Prostate gland (tissue), 2 donors: ENCODE results near the gene MYO18B. TPM values are rescaled to one million over a fixed set of nuclear protein-coding genes. Genes with fewer than 3 reads are reported as not detected.

Source experiments
- DNase-seq: peaks from one replicate; pipeline ENCODE4 v3.0.0-alpha.2; 2019; ENCODE audit warnings: low spot score
- H3K27ac ChIP-seq, 2 donors: fragments of 200-600 bp; sonication (generic); 2 replicates each; pipeline ENCODE4 v1.5.1; 2017 to 2019
- H3K27me3 ChIP-seq: fragments of 200-600 bp; sonication (generic); replicated peaks from 2 replicates; pipeline ENCODE4 v1.5.1; 2019; ENCODE audit not compliant: insufficient read depth
- H3K36me3 ChIP-seq, 2 donors: fragments of 200-600 bp; sonication (generic); 1 replicate in 1 of 2; 2 replicates in 1 of 2; pipeline versions ENCODE4 v1.5.1 to v1.8.1; 2017 to 2019
- H3K4me1 ChIP-seq: fragments of 200-600 bp; sonication (generic); replicated peaks from 2 replicates; pipeline ENCODE4 v1.5.1; 2019
- H3K4me3 ChIP-seq, 2 donors: fragments of 200-600 bp; sonication (generic); 2 replicates each; pipeline ENCODE4 v1.5.1; 2017 to 2019
- H3K9me3 ChIP-seq: fragments of 200-600 bp; sonication (generic); 2 replicates; pipeline ENCODE4 v1.5.1; 2017
- CTCF ChIP-seq, 4 experiments: fragments of 200-600 bp in 2 of 4; fragments of 450-650 bp in 2 of 4; sonication (generic) in 2 of 4; IDR thresholded peaks; 1 replicate in 3 of 4; 2 replicates in 1 of 4; pipeline ENCODE4 v1.5.1; 2016 to 2019; ENCODE audit warnings: antibody characterized with exemption in 4 of 4, mild to moderate bottlenecking in 2 of 4, moderate library complexity in 2 of 4
- POLR2A ChIP-seq: fragments of 450-650 bp; IDR thresholded peaks from one replicate; pipeline ENCODE4 v1.6.1; 2016; ENCODE audit warnings: antibody characterized with exemption, mild to moderate bottlenecking
- POLR2AphosphoS5 ChIP-seq: sonication (generic); formaldehyde crosslinking; IDR thresholded peaks from one replicate; pipeline ENCODE4 v1.6.1; 2017; ENCODE audit warnings: antibody characterized with exemption
- WGBS: methylation state at CpG from one replicate; pipeline ENCODE4 v1.1.5; 2018; 5-methylcytosine and 5-hydroxymethylcytosine counted together
- intact Hi-C: fragments of 100-400 bp; cut with DNase I; formaldehyde crosslinking; loops from one replicate; pipeline ENCODE4 v1.14.2; 2022
- total RNA-seq, 2 donors: library from RNA; depleted of rRNA; stranded (reverse); fragments of >200 nt; gene quantifications; one replicate each; pipeline ENCODE4 v1.1.0, GENCODE V29; 2016

The MYO18B gene
- total RNA-seq, 2 donors from 2014 or later: 3.1 to 7.1 TPM

GRCh38 chr22:25852223-25852622 is 110.2 kb downstream of the MYO18B start:
- TF ChIP-seq POLR2A (no peak), CTCF (IDR thresholded peaks at IDR 0.05) (no peak), POLR2AphosphoS5 (no peak)
- H3K4me1 ChIP-seq: no peaks in the 10 kb centered on the region
- no peak overlapping the region for H3K27ac ChIP-seq
- no peak for DNase-seq
- intact Hi-C loops: no loop called here
- H3K9me3 ChIP-seq: no peaks in the 10 kb centered on the region
- H3K4me3 ChIP-seq: no peak overlapping the region
- H3K27me3 ChIP-seq: no peaks in the 10 kb centered on the region
- no peaks in the 10 kb centered on the region for H3K36me3 ChIP-seq
- 80% methylated on average over 4 of the region's 4 CpGs for whole genome bisulfite sequencing

- Histone ChIP-seq H3K27ac (no peak overlapping the region), H3K4me1 (no peaks in the 10 kb centered on the region), H3K9me3 (no peaks in the 10 kb centered on the region), H3K36me3 (no peaks in the 10 kb centered on the region), H3K27me3 (no peaks in the 10 kb centered on the region), H3K4me3 (no peak overlapping the region)
- DNase-seq: no peak
- intact Hi-C loops: no loop called here
- TF ChIP-seq POLR2A (no peak), CTCF (IDR thresholded peaks at IDR 0.05) (no peak), POLR2AphosphoS5 (no peak)
- 93% methylated on average over 2 of the region's 2 CpGs for WGBS
Observed at GRCh38 chr22:25853078-25853477, 111.1 kb downstream of the MYO18B start.

GRCh38 chr22:25853501-25854284 is 111.7 kb downstream of the MYO18B start:
- Histone ChIP-seq H3K27ac (no peak overlapping the region), H3K36me3 (no peaks in the 10 kb centered on the region), H3K4me3 (no peak overlapping the region), H3K27me3 (no peaks in the 10 kb centered on the region), H3K4me1 (no peaks in the 10 kb centered on the region), H3K9me3 (no peaks in the 10 kb centered on the region)
- WGBS: 38% methylated on average over 5 of the region's 5 CpGs
- DNase-seq: no peak
- TF ChIP-seq POLR2A (no peak), CTCF (IDR thresholded peaks at IDR 0.05) (no peak)
- intact Hi-C loops: no loop called here

GRCh38 chr22:25869771-25870170 is 127.8 kb downstream of the MYO18B start:
- H3K36me3 ChIP-seq: no peaks in the 10 kb centered on the region
- no peak overlapping the region for H3K4me3 ChIP-seq
- intact Hi-C loops: no loop called here
- H3K4me1 ChIP-seq: no peaks in the 10 kb centered on the region
- DNase-seq: no peak
- H3K27me3 ChIP-seq: no peaks in the 10 kb centered on the region
- no peak for TF ChIP-seq POLR2A
- no peak for TF ChIP-seq CTCF (IDR thresholded peaks at IDR 0.05)
- TF ChIP-seq POLR2AphosphoS5: no peak
- no peaks in the 10 kb centered on the region for H3K9me3 ChIP-seq
- 56% methylated on average over 6 of the region's 6 CpGs for WGBS
- no peak overlapping the region for H3K27ac ChIP-seq

GRCh38 chr22:25874327-25874726 is 132.3 kb downstream of the MYO18B start:
- DNase-seq: no peak
- TF ChIP-seq CTCF (IDR thresholded peaks at IDR 0.05) (no peak), POLR2AphosphoS5 (no peak), POLR2A (no peak)
- 85% methylated on average over 11 of the region's 11 CpGs for WGBS

More at GRCh38 chr22:25874327-25874726, 132.3 kb downstream of the MYO18B start:
- intact Hi-C loops: no loop called here
- H3K4me1 ChIP-seq: no peaks in the 10 kb centered on the region
- no peaks in the 10 kb centered on the region for H3K36me3 ChIP-seq
- no peak overlapping the region for H3K27ac ChIP-seq
- H3K4me3 ChIP-seq: no peak overlapping the region
- no peaks in the 10 kb centered on the region for H3K27me3 ChIP-seq
- H3K9me3 ChIP-seq: no peaks in the 10 kb centered on the region
